ENCODE data around the gene POLR2E.

DNA sequence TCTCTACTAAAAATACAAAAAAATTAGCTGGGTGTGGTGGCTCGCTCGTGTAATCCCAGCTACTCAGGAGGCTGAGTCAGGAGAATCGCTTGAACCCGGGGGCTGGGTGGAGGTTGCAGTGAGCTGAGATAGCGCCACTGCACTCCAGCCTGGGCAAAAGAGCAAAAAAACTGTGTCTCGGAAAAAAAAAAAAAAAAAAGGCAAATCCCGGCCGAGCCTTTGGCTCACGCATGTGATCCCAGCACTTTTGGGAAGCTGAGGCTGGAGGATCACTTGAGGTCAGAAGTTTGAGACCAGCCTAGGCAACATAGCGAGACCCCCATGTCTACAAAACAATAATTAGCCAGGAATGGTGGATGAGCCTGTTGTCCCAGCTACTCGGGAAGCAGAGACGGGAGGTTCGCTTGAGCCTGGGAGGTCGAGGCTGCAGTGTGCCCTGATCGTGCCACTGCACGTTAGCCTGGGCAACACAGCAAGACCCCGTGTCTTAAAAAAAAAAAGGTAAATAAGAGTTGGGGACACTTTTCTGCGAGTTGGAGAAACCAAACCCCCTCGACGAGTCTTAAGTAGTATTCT lies 8.0 kb upstream of the POLR2E start:
- TF ChIP-seq EZH2 (IDR thresholded peaks at IDR 0.05) (no peak), POLR2AphosphoS5 (IDR thresholded peaks at IDR 0.05; ENCODE audit: borderline replicate concordance, low read depth, low read length) (no peak), FOXP2 (optimal IDR thresholded peaks at IDR 0.05; ENCODE audit: control extremely low read depth, extremely low read length, insufficient read depth) (no peak)

Data from SK-N-MC (cell line).